Measurements from ENCODE around the gene ZNF486. TPM values are rescaled to one million over a fixed set of nuclear protein-coding genes. Genes with fewer than 3 reads are reported as not detected.
"Not testable (repeated sequence)": the region's sequence is repeated elsewhere in the genome, so short reads cannot be mapped to it uniquely, and the experiment has no call there.

The ZNF486 gene
- total RNA-seq, 4 donors from 2014 or later, result 4.2 to 8.9 (median 5.7) TPM

DNA sequence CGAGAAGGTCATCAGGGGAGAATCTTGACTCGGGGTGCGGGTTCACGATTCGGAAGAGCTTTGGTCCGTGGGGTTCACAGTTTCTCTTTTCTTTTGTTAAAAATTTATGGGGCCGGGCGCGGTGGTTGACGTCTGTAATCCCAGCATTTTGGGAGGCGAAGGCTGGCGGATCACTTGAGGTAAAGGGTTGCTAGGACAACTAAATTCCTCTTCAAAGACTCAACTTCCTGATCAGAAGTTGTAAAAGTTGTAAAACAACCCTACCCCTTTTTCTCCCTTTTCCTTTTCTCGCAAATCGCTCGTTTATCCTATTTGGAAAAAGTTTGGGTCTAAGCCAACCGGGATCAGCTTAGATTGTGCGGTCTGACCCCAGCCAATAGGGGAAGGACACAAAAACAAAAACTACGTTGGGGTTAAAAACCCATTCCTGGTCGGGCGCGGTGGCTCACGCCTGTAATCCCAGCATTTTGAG, 673 bp downstream of the ZNF486 start:
- DNase-seq (ENCODE audit: low spot score in 2 of 2), result no peak
- H3K4me3 ChIP-seq, result peak overlapping the region; percentile 56
- H3K4me1 ChIP-seq, result peaks cover 11% of the 10 kb centered on the region
- WGBS, result 12% methylated on average over 22 of the region's 22 CpGs
- peaks cover 10% of the 10 kb centered on the region for H3K36me3 ChIP-seq
- no peaks in the 10 kb centered on the region for H3K27me3 ChIP-seq
- H3K27ac ChIP-seq, result peak overlapping the region; percentile 77
- TF ChIP-seq POLR2AphosphoS5 (IDR thresholded peaks at IDR 0.05), result no peak
- no peaks in the 10 kb centered on the region for H3K9me3 ChIP-seq

DNA sequence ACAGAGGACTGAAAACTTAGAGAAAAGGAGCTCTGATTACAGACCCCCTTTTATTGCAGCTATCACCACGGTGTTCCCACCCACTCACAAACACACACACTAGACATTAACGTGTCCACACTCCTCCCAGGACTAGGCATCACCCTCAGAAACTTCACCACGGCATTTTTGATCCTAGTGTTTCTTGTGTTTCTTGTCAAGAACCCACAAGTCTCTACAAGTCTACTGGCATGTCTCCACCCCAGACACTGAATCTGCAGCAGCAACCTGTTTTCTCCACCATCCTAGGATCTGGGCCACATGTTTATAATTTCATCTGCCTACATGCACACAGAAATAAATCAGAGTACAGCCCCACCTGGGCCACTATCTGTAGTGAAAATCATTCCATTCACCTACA, 4.3 kb downstream of the ZNF486 start:
- peaks cover 10% of the 10 kb centered on the region for H3K36me3 ChIP-seq

DNA sequence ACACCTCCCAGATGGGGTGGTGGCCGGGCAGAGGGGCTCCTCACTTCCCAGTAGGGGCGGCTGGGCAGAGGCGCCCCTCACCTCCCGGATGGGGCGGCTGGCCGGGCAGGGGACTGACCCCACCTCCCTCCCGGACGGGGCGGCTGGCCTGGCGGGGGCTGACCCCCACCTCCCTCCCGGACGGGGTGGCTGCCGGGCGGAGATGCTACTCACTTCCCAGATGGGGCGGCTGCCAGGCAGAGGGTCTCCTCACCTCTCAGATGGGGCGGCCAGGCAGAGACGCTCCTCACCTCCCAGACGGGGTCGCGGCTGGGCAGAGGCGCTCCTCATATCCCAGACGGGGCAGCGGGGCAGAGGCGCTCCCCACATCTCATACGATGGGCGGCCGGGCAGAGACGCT, 8.8 kb downstream of the ZNF486 start:
- H3K9me3 ChIP-seq; H3K4me3 ChIP-seq; DNase-seq (ENCODE audit: low spot score in 2 of 2); H3K27ac ChIP-seq; H3K27me3 ChIP-seq; H3K4me1 ChIP-seq: not testable (repeated sequence)
- peaks cover 15% of the 10 kb centered on the region for H3K36me3 ChIP-seq
- 100% methylated on average over 2 of the region's 28 CpGs for WGBS

More for the DNA sequence above, 4.3 kb downstream of the ZNF486 start:
- Histone ChIP-seq H3K9me3 (no peaks in the 10 kb centered on the region), H3K27ac (no peak overlapping the region), H3K27me3 (no peaks in the 10 kb centered on the region), H3K4me3 (no peak overlapping the region), H3K4me1 (peaks cover 11% of the 10 kb centered on the region)
- DNase-seq (ENCODE audit: low spot score in 2 of 2), result no peak
- TF ChIP-seq EP300 (IDR thresholded peaks at IDR 0.05) (no peak), POLR2A (IDR thresholded peaks at IDR 0.05) (no peak), POLR2AphosphoS5 (IDR thresholded peaks at IDR 0.05) (no peak)
- TF ChIP-seq, protein P1, sequence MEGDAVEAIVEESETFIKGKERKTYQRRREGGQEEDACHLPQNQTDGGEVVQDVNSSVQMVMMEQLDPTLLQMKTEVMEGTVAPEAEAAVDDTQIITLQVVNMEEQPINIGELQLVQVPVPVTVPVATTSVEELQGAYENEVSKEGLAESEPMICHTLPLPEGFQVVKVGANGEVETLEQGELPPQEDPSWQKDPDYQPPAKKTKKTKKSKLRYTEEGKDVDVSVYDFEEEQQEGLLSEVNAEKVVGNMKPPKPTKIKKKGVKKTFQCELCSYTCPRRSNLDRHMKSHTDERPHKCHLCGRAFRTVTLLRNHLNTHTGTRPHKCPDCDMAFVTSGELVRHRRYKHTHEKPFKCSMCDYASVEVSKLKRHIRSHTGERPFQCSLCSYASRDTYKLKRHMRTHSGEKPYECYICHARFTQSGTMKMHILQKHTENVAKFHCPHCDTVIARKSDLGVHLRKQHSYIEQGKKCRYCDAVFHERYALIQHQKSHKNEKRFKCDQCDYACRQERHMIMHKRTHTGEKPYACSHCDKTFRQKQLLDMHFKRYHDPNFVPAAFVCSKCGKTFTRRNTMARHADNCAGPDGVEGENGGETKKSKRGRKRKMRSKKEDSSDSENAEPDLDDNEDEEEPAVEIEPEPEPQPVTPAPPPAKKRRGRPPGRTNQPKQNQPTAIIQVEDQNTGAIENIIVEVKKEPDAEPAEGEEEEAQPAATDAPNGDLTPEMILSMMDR (IDR thresholded peaks at IDR 0.05), result no peak
- WGBS, result 54% methylated on average over 3 of the region's 3 CpGs

DNA sequence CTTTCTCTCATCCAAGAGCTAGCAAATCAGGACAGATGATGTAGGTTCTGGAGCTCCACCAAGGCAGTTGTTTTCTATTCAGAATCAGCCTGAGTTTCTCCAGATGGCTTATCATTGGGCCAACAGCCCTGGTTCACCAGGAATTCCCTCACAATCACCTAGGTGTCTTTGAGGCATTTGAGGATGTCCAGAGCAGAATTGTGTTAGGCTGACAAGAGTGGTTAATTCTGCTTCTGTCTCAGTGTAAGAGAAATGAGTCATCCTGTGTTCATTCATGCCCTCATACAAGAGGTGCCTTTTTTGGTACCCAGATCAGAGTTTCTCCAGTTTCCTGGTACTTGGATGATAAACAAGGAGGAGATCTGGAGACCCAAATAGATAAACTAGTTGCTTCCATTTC, 12.9 kb downstream of the ZNF486 start:
- not testable (repeated sequence) for H3K4me1 ChIP-seq; DNase-seq (ENCODE audit: low spot score in 2 of 2); H3K27me3 ChIP-seq; H3K9me3 ChIP-seq; H3K27ac ChIP-seq; H3K4me3 ChIP-seq; H3K36me3 ChIP-seq

DNA sequence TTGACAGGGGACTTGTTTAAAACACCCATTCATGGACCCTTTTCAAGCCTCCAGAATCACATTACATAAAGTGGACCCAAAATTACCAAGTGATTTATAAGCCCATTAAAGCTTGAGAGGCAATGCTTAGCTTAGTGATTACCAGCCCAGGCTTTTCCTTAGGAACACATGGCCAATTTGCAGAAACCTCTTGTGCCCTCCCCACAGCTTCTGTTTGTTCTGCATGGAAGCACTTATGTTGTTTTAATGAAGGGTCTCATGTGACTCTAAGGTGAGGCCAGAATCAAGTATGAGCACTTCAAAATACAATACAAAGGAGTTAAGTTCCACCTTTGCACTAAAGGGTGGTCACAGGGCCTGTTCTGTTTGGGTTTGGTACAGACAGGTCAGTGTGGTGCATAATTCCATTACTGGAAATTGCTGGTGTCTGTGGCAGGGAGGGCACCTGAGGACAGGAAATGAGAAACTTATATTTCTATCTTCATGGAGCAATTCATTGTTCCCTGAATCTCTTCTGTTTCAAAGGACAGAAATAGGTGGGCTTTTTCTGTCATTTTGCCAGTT, 15.3 kb downstream of the ZNF486 start:
- no peak overlapping the region for H3K27ac ChIP-seq
- no peaks in the 10 kb centered on the region for H3K9me3 ChIP-seq
- H3K27me3 ChIP-seq, result no peaks in the 10 kb centered on the region
- peaks cover 13% of the 10 kb centered on the region for H3K36me3 ChIP-seq
- H3K4me3 ChIP-seq, result no peak overlapping the region
- H3K4me1 ChIP-seq, result no peaks in the 10 kb centered on the region
- no peak for DNase-seq (ENCODE audit: low spot score in 2 of 2)
- TF ChIP-seq, protein P1 (IDR thresholded peaks at IDR 0.05), result no peak
- TF ChIP-seq POLR2AphosphoS5 (IDR thresholded peaks at IDR 0.05) (no peak), POLR2A (IDR thresholded peaks at IDR 0.05) (no peak), EP300 (IDR thresholded peaks at IDR 0.05) (no peak)

DNA sequence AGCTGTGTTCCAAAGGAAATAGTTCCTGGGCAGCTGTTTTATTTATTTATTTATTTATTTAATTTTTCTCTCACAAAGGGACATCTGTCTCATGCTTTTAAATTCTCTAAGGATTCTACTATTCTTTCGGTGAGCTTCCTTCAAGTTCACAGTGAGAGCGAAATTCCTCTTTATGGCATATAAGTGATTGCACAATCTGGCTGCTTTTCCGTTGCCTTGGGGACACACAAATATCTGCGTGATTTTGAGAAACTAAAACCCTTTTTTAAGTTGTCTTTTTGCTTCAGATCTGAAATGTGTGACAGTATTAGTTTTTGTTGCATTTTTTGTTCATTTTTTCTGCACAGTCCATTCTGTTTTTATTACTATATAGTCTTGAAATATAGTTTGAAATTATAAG, 19.2 kb downstream of the ZNF486 start:
- TF ChIP-seq, protein P1 (IDR thresholded peaks at IDR 0.05), result no peak
- TF ChIP-seq POLR2AphosphoS5 (IDR thresholded peaks at IDR 0.05) (no peak), POLR2A (IDR thresholded peaks at IDR 0.05) (no peak), EP300 (IDR thresholded peaks at IDR 0.05) (no peak)
- H3K4me3 ChIP-seq, result no peak overlapping the region
- peaks cover 4% of the 10 kb centered on the region for H3K9me3 ChIP-seq
- no peaks in the 10 kb centered on the region for H3K27me3 ChIP-seq
- 76% methylated on average over 4 of the region's 4 CpGs for WGBS
- no peak overlapping the region for H3K27ac ChIP-seq
- no peak for DNase-seq (ENCODE audit: low spot score in 2 of 2)
- H3K36me3 ChIP-seq, result peaks cover 41% of the 10 kb centered on the region
- H3K4me1 ChIP-seq, result no peaks in the 10 kb centered on the region

DNA sequence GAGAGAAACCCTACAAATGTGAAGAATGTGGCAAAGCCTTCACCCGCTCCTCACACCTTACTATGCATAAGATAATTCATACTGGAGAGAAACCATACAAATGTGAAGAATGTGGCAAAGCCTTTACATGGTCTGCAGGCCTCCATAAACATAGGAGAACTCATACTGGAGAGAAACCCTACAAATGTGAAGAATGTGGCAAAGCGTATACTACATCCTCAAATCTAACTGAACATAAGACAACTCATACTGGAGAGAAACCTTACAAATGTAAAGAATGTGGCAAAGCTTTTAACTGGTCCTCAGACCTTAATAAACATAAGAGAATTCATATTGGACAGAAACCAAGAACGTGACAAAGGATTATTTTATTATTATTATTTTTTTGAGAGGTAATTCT, 30.7 kb downstream of the ZNF486 start:
- TF ChIP-seq EP300 (IDR thresholded peaks at IDR 0.05), result no peak
- TF ChIP-seq POLR2A (IDR thresholded peaks at IDR 0.05), result no peak
- TF ChIP-seq POLR2AphosphoS5 (IDR thresholded peaks at IDR 0.05), result no peak
- TF ChIP-seq, protein P1 (IDR thresholded peaks at IDR 0.05), result no peak
- no peak overlapping the region for H3K27ac ChIP-seq
- WGBS, result 98% methylated on average over 3 of the region's 3 CpGs
- H3K36me3 ChIP-seq, result peaks cover 29% of the 10 kb centered on the region
- H3K4me1 ChIP-seq, result no peaks in the 10 kb centered on the region
- no peak for DNase-seq (ENCODE audit: low spot score in 2 of 2)
- no peaks in the 10 kb centered on the region for H3K27me3 ChIP-seq
- no peak overlapping the region for H3K4me3 ChIP-seq
- H3K9me3 ChIP-seq, result peaks cover 37% of the 10 kb centered on the region
